Measurements from ENCODE around the gene TPSG1. TPM values are rescaled to one million over a fixed set of nuclear protein-coding genes. Genes with fewer than 3 reads are reported as not detected.
"Not testable (repeated sequence)": the region's sequence is repeated elsewhere in the genome, so short reads cannot be mapped to it uniquely, and the experiment has no call there.

Gene TPSG1
- total RNA-seq, 1 experiment from 2014 or later, result not detected

- ChIA-PET POLR2A (no interaction called here), CTCF (interaction anchor here (0.6 kb wide), 1 partner anchor 145 kb away, joined by 4 read pairs; no protein-coding TSS in a partner anchor)
- no peaks in the 10 kb centered on the region for H3K4me1 Mint-ChIP-seq (ENCODE audit: insufficient read depth, unreplicated experiment)
- no peaks in the 10 kb centered on the region for H3K36me3 Mint-ChIP-seq (ENCODE audit: insufficient read depth, unreplicated experiment)
- H3K27me3 Mint-ChIP-seq (ENCODE audit: insufficient read depth, unreplicated experiment), result peaks cover 35% of the 10 kb centered on the region
- intact Hi-C loops (cut with micrococcal nuclease), result no loop called here
- no peak for TF ChIP-seq CTCF (IDR thresholded peaks at IDR 0.05; ENCODE audit: unreplicated experiment)
- H3K4me3 Mint-ChIP-seq (ENCODE audit: unreplicated experiment), result no peak overlapping the region
- H3K9me3 Mint-ChIP-seq (ENCODE audit: unreplicated experiment), result no peaks in the 10 kb centered on the region
- no peak for DNase-seq (ENCODE audit: unreplicated experiment)
- H3K27ac Mint-ChIP-seq (ENCODE audit: low read depth, unreplicated experiment), result no peak overlapping the region
- no TSS peak for BruUV-seq (replicated peaks)
These were observed 46.3 kb upstream of the TPSG1 start for GRCh38 chr16:1271380-1271723.

- BruUV-seq (replicated peaks); H3K9me3 Mint-ChIP-seq (ENCODE audit: unreplicated experiment); H3K36me3 Mint-ChIP-seq (ENCODE audit: insufficient read depth, unreplicated experiment); H3K27ac Mint-ChIP-seq (ENCODE audit: low read depth, unreplicated experiment); H3K4me1 Mint-ChIP-seq (ENCODE audit: insufficient read depth, unreplicated experiment); CTCF ChIA-PET; intact Hi-C loops (cut with micrococcal nuclease); POLR2A ChIA-PET; DNase-seq (ENCODE audit: unreplicated experiment); H3K4me3 Mint-ChIP-seq (ENCODE audit: unreplicated experiment): not testable (repeated sequence)
- H3K27me3 Mint-ChIP-seq (ENCODE audit: insufficient read depth, unreplicated experiment), result peaks cover 22% of the 10 kb centered on the region
These were observed 44.4 kb upstream of the TPSG1 start for GRCh38 chr16:1269418-1269817.

- BruUV-seq (replicated peaks), result no TSS peak
- TF ChIP-seq CTCF (IDR thresholded peaks at IDR 0.05; ENCODE audit: unreplicated experiment), result no peak
- CTCF ChIA-PET, result no interaction called here
These were observed 40.8 kb upstream of the TPSG1 start for GRCh38 chr16:1265826-1266225.

GRCh38 chr16:1265090-1265630, 40.1 kb upstream of the TPSG1 start:
- no peaks in the 10 kb centered on the region for H3K36me3 Mint-ChIP-seq (ENCODE audit: insufficient read depth, unreplicated experiment)
- POLR2A ChIA-PET, result no interaction called here
- no TSS peak for BruUV-seq (replicated peaks)
- H3K27me3 Mint-ChIP-seq (ENCODE audit: insufficient read depth, unreplicated experiment), result peaks cover 40% of the 10 kb centered on the region
- no peak for TF ChIP-seq CTCF (IDR thresholded peaks at IDR 0.05; ENCODE audit: unreplicated experiment)
- CTCF ChIA-PET, result no interaction called here
- DNase-seq (ENCODE audit: unreplicated experiment), result no peak
- intact Hi-C loops (cut with micrococcal nuclease), result no loop called here
- no peaks in the 10 kb centered on the region for H3K4me1 Mint-ChIP-seq (ENCODE audit: insufficient read depth, unreplicated experiment)
- H3K9me3 Mint-ChIP-seq (ENCODE audit: unreplicated experiment), result peaks cover 8% of the 10 kb centered on the region
- H3K27ac Mint-ChIP-seq (ENCODE audit: low read depth, unreplicated experiment), result no peak overlapping the region
- H3K4me3 Mint-ChIP-seq (ENCODE audit: unreplicated experiment), result no peak overlapping the region

More at GRCh38 chr16:1265826-1266225, 40.8 kb upstream of the TPSG1 start:
- no peaks in the 10 kb centered on the region for H3K36me3 Mint-ChIP-seq (ENCODE audit: insufficient read depth, unreplicated experiment)
- H3K27me3 Mint-ChIP-seq (ENCODE audit: insufficient read depth, unreplicated experiment), result peaks cover 33% of the 10 kb centered on the region
- DNase-seq (ENCODE audit: unreplicated experiment), result no peak
- no peak overlapping the region for H3K4me3 Mint-ChIP-seq (ENCODE audit: unreplicated experiment)
- intact Hi-C loops (cut with micrococcal nuclease), result no loop called here
- no peak overlapping the region for H3K27ac Mint-ChIP-seq (ENCODE audit: low read depth, unreplicated experiment)
- POLR2A ChIA-PET, result no interaction called here
- peaks cover 8% of the 10 kb centered on the region for H3K9me3 Mint-ChIP-seq (ENCODE audit: unreplicated experiment)
- no peaks in the 10 kb centered on the region for H3K4me1 Mint-ChIP-seq (ENCODE audit: insufficient read depth, unreplicated experiment)
